Activated CD8-positive, alpha-beta memory T cell treated with anti-CD3 and anti-CD28 coated beads, Interleukin-2, amount 50 U/mL, for 24 hours (primary cell): ENCODE measurements around the gene SVIL.
"Not testable (repeated sequence)": the region's sequence is repeated elsewhere in the genome, so short reads cannot be mapped to it uniquely, and the experiment has no call there.

ENCODE experiments used
- DNase-seq: peaks from one replicate; pipeline ENCODE4 v3.0.0-alpha.2; 2020; ENCODE audit errors: extremely low read depth

SVIL gene

GRCh38 chr10:29620112-29620690 is 14.6 kb downstream of the SVIL start:
- no peak for DNase-seq

GRCh38 chr10:29619241-29619669 is 15.5 kb downstream of the SVIL start:
- no peak for DNase-seq

- DNase-seq = no peak
Measured at GRCh38 chr10:29618341-29619171, 16.2 kb downstream of the SVIL start.

- no peak for DNase-seq
Measured at GRCh38 chr10:29617880-29618340, 16.9 kb downstream of the SVIL start.

GRCh38 chr10:29616542-29616941 is 18.2 kb downstream of the SVIL start:
- no peak for DNase-seq

- no peak for DNase-seq
Measured at GRCh38 chr10:29615195-29615594, 19.6 kb downstream of the SVIL start.

GRCh38 chr10:29614289-29614688 is 20.5 kb downstream of the SVIL start:
- DNase-seq = not testable (repeated sequence)

- no peak for DNase-seq
Measured at GRCh38 chr10:29613791-29614190, 21.0 kb downstream of the SVIL start.

GRCh38 chr10:29613196-29613595 is 21.6 kb downstream of the SVIL start:
- no peak for DNase-seq

- no peak for DNase-seq
Measured at GRCh38 chr10:29612657-29613056, 22.1 kb downstream of the SVIL start.

- DNase-seq = no peak
Measured at GRCh38 chr10:29611781-29612381, 22.9 kb downstream of the SVIL start.

- DNase-seq = no peak
Measured at GRCh38 chr10:29610876-29611647, 23.7 kb downstream of the SVIL start.

GRCh38 chr10:29610331-29610730 is 24.4 kb downstream of the SVIL start:
- not testable (repeated sequence) for DNase-seq

GRCh38 chr10:29609696-29610095 is 25.1 kb downstream of the SVIL start:
- DNase-seq = no peak

- DNase-seq = no peak
Measured at GRCh38 chr10:29608476-29609301, 26.1 kb downstream of the SVIL start.

GRCh38 chr10:29608062-29608461 is 26.7 kb downstream of the SVIL start:
- no peak for DNase-seq

- no peak for DNase-seq
Measured at GRCh38 chr10:29607576-29607975, 27.2 kb downstream of the SVIL start.

- DNase-seq = not testable (repeated sequence)
Measured at GRCh38 chr10:29606693-29607092, 28.1 kb downstream of the SVIL start.

- DNase-seq = no peak
Measured at GRCh38 chr10:29604291-29604825, 30.4 kb downstream of the SVIL start.

- DNase-seq = no peak
Measured at GRCh38 chr10:29603223-29603896, 31.4 kb downstream of the SVIL start.
